ENCODE data around the gene DCTD. TPM values are rescaled to one million over a fixed set of nuclear protein-coding genes. Genes with fewer than 3 reads are reported as not detected.

The DCTD gene
- total and polyA plus RNA-seq, 2 experiments from 2014 or later = 39.3 to 40.3 TPM

DNA sequence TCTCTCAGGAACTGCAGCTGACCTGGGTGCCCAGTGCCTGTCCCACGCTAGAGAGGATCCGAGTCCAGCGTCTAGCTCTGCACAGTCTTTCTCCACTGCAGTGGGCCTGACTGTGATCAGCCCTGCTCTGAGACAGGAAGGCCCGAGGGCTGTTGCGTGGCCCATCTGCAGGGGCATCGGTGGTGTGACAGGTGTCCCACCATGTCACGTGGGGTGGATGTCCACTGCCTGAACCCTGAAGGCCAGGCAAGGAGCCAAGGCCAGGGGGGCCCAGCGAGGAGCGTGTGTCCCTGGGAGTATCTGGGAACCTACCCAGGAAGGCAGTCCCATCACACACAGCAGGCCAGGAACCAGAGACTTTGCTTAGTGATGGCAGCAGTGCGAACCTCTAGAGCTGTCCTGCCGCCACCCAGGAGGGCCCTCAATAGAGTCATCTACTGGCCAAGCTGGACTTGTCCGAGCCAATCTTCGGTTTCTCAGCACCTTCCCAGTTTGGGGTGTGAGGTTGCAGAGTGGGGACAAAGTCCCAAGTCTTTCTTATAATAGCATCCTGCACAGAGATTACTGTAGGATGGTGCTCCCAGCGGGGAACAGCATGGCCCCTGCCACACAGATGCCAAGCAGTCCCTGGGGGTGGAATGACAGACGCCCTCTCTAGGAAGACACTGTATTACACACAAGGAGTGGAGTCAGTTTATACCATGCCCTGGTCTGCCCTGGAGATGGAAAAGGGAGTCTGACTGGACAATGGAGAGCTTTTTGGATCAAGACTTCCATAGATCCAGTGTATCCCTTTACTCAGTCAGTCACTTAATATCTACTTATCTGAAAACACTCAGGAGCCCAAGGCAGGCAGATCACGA, 38.3 kb downstream of the DCTD start (continued):
- TF ChIP-seq, protein P1, sequence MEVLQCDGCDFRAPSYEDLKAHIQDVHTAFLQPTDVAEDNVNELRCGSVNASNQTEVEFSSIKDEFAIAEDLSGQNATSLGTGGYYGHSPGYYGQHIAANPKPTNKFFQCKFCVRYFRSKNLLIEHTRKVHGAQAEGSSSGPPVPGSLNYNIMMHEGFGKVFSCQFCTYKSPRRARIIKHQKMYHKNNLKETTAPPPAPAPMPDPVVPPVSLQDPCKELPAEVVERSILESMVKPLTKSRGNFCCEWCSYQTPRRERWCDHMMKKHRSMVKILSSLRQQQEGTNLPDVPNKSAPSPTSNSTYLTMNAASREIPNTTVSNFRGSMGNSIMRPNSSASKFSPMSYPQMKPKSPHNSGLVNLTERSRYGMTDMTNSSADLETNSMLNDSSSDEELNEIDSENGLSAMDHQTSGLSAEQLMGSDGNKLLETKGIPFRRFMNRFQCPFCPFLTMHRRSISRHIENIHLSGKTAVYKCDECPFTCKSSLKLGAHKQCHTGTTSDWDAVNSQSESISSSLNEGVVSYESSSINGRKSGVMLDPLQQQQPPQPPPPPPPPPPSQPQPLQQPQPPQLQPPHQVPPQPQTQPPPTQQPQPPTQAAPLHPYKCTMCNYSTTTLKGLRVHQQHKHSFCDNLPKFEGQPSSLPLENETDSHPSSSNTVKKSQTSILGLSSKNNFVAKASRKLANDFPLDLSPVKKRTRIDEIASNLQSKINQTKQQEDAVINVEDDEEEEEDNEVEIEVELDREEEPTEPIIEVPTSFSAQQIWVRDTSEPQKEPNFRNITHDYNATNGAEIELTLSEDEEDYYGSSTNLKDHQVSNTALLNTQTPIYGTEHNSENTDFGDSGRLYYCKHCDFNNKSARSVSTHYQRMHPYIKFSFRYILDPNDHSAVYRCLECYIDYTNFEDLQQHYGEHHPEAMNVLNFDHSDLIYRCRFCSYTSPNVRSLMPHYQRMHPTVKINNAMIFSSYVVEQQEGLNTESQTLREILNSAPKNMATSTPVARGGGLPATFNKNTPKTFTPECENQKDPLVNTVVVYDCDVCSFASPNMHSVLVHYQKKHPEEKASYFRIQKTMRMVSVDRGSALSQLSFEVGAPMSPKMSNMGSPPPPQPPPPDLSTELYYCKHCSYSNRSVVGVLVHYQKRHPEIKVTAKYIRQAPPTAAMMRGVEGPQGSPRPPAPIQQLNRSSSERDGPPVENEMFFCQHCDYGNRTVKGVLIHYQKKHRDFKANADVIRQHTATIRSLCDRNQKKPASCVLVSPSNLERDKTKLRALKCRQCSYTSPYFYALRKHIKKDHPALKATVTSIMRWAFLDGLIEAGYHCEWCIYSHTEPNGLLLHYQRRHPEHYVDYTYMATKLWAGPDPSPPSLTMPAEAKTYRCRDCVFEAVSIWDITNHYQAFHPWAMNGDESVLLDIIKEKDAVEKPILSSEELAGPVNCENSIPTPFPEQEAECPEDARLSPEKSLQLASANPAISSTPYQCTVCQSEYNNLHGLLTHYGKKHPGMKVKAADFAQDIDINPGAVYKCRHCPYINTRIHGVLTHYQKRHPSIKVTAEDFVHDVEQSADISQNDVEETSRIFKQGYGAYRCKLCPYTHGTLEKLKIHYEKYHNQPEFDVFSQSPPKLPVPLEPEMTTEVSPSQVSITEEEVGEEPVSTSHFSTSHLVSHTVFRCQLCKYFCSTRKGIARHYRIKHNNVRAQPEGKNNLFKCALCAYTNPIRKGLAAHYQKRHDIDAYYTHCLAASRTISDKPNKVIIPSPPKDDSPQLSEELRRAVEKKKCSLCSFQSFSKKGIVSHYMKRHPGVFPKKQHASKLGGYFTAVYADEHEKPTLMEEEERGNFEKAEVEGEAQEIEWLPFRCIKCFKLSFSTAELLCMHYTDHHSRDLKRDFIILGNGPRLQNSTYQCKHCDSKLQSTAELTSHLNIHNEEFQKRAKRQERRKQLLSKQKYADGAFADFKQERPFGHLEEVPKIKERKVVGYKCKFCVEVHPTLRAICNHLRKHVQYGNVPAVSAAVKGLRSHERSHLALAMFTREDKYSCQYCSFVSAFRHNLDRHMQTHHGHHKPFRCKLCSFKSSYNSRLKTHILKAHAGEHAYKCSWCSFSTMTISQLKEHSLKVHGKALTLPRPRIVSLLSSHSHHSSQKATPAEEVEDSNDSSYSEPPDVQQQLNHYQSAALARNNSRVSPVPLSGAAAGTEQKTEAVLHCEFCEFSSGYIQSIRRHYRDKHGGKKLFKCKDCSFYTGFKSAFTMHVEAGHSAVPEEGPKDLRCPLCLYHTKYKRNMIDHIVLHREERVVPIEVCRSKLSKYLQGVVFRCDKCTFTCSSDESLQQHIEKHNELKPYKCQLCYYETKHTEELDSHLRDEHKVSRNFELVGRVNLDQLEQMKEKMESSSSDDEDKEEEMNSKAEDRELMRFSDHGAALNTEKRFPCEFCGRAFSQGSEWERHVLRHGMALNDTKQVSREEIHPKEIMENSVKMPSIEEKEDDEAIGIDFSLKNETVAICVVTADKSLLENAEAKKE (CRISPR knock-in tag; IDR thresholded peaks at IDR 0.05) = no peak

DNA sequence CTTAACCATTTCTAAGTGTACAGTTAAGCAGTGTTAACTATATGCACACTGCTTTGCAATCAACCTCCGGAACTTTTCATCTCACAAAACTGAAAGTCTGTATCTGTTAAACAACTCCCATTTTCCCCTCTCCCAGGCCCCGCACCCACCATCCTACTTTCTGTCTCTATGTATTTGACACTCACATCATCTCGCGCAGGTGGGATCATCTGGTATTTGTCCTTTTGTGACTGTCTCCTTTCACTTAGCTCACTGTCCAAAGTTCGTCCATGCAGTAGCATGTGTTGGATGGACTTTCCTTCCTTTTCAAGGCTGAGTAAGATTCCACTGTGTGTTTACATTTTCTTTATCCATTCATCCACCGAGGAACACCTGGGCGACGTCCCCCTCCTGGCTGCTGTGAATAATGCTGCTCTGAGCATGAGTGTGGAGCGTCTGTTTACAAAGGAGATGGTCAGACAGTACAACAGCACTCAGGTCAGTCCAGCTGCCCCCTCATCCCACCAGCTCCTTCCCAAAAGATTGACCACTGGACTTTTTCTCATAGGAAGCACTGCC, 39.8 kb downstream of the DCTD start:
- Histone ChIP-seq H4K20me1 (replicated peaks; ENCODE audit: insufficient read depth) (no peaks in the 10 kb centered on the region), H3F3A (replicated peaks; ENCODE audit: low read depth) (no peaks in the 10 kb centered on the region), H3K4me2 (no peak overlapping the region), H3K4me3 (no peak overlapping the region), H3K79me2 (replicated peaks; ENCODE audit: insufficient read depth) (no peaks in the 10 kb centered on the region), H3K27me3 (ENCODE audit: insufficient read depth) (no peaks in the 10 kb centered on the region), H2AFZ (no peak overlapping the region), H3K36me3 (ENCODE audit: insufficient read depth) (no peaks in the 10 kb centered on the region), H3K27ac (ENCODE audit: low read depth) (no peak overlapping the region), H3K4me1 (ENCODE audit: insufficient read depth) (no peaks in the 10 kb centered on the region), H3K9me2 (ENCODE audit: insufficient read depth) (no peaks in the 10 kb centered on the region)
- Mint-ChIP-seq H3K27me3 (ENCODE audit: insufficient read depth, low read depth, poor library complexity) (peaks cover 7% of the 10 kb centered on the region), H3K9me3 (no peaks in the 10 kb centered on the region; the same call in 2 of the 3 replicates), H3K27ac (no peak overlapping the region), H3K4me3 (no peak overlapping the region), H3K4me1 (no peaks in the 10 kb centered on the region; the same call in 2 of the 3 replicates), H3K36me3 (ENCODE audit: low read depth) (peaks cover 4% of the 10 kb centered on the region)
- no peak for TF ChIP-seq EZH2 (IDR thresholded peaks at IDR 0.05; ENCODE audit: low read depth, unreplicated experiment)
- TF ChIP-seq, protein P2, sequence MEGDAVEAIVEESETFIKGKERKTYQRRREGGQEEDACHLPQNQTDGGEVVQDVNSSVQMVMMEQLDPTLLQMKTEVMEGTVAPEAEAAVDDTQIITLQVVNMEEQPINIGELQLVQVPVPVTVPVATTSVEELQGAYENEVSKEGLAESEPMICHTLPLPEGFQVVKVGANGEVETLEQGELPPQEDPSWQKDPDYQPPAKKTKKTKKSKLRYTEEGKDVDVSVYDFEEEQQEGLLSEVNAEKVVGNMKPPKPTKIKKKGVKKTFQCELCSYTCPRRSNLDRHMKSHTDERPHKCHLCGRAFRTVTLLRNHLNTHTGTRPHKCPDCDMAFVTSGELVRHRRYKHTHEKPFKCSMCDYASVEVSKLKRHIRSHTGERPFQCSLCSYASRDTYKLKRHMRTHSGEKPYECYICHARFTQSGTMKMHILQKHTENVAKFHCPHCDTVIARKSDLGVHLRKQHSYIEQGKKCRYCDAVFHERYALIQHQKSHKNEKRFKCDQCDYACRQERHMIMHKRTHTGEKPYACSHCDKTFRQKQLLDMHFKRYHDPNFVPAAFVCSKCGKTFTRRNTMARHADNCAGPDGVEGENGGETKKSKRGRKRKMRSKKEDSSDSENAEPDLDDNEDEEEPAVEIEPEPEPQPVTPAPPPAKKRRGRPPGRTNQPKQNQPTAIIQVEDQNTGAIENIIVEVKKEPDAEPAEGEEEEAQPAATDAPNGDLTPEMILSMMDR (conservative IDR thresholded peaks at IDR 0.05; ENCODE audit: low read depth in 2 of 2) = peak; percentile 36 to 37
- no peak for TF ChIP-seq ZNF331 (CRISPR knock-in tag; IDR thresholded peaks at IDR 0.05; ENCODE audit: low read depth)
- ATAC-seq (peak; percentile 51), DNase-seq (ENCODE audit: low spot score) (peak; percentile 50)
